ENCODE measurements around the gene CDCA7L.

DNA sequence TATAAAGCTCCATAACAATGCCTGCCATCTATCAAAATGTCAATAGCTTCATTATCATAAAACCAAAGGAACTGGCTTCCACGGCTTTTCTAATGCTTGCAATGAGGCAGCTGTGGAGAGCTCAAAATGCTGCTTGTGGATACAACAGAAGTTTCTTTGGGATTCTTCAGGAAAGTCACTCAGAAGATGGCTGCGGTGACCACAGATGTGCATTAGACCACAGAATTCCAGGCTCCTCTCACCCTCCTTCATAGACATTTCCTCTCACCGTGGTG, 77.2 kb downstream of the CDCA7L start:
- TF ChIP-seq POLR2A (IDR thresholded peaks at IDR 0.05), result no peak
- TF ChIP-seq, protein P1, sequence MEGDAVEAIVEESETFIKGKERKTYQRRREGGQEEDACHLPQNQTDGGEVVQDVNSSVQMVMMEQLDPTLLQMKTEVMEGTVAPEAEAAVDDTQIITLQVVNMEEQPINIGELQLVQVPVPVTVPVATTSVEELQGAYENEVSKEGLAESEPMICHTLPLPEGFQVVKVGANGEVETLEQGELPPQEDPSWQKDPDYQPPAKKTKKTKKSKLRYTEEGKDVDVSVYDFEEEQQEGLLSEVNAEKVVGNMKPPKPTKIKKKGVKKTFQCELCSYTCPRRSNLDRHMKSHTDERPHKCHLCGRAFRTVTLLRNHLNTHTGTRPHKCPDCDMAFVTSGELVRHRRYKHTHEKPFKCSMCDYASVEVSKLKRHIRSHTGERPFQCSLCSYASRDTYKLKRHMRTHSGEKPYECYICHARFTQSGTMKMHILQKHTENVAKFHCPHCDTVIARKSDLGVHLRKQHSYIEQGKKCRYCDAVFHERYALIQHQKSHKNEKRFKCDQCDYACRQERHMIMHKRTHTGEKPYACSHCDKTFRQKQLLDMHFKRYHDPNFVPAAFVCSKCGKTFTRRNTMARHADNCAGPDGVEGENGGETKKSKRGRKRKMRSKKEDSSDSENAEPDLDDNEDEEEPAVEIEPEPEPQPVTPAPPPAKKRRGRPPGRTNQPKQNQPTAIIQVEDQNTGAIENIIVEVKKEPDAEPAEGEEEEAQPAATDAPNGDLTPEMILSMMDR (IDR thresholded peaks at IDR 0.05), result no peak
